Common myeloid progenitor, CD34-positive (primary cell): ENCODE data around the gene RAB1A.
"Not testable (repeated sequence)": the region's sequence is repeated elsewhere in the genome, so short reads cannot be mapped to it uniquely, and the experiment has no call there.

Experiments used
- CTCF ChIA-PET: fragments of 350-600 bp; sonication (Branson Sonifier 250); formaldehyde crosslinking; loops from one replicate; lab custom pipeline; 2021; ENCODE audit warnings: antibody characterized with exemption; lab: Charles Lee
- POLR2A ChIA-PET: fragments of 350-600 bp; sonication (Branson Sonifier 250); formaldehyde crosslinking; loops from one replicate; lab custom pipeline; 2021; ENCODE audit warnings: antibody characterized with exemption; lab: Charles Lee
- DNase-seq, 3 donors: peaks; one replicate each; pipeline versions ENCODE4 v3.0.0 to v3.0.0-alpha.2; 2013
- H3K27ac ChIP-seq, 2 experiments: 1 replicate in 1 of 2; 2 replicates in 1 of 2; pipeline ENCODE4 v1.7.0; 2013; ENCODE audit warnings: inconsistent platforms in 2 of 2, low read length in 2 of 2, mild to moderate bottlenecking in 2 of 2, low read depth in 1 of 2, moderate library complexity in 1 of 2; ENCODE audit not compliant: severe bottlenecking in 2 of 2, insufficient read depth in 1 of 2, poor library complexity in 1 of 2
- H3K27me3 ChIP-seq, 5 experiments: replicated peaks in 2 of 5; 1 replicate in 3 of 5; 2 replicates in 2 of 5; pipeline versions ENCODE4 v1.6.1 to v1.7.0; 2013; ENCODE audit warnings: low read length in 4 of 5, mild to moderate bottlenecking in 2 of 5, moderate library complexity in 2 of 5, inconsistent platforms in 1 of 5; ENCODE audit not compliant: insufficient read depth in 5 of 5, control insufficient read depth in 4 of 5
- H3K36me3 ChIP-seq, 4 experiments: 1 replicate in 2 of 4; 2 replicates in 2 of 4; pipeline versions ENCODE4 v1.6.1 to v1.7.0; 2013; ENCODE audit warnings: low read length in 3 of 4, control low read depth in 1 of 4, mild to moderate bottlenecking in 1 of 4; ENCODE audit not compliant: control insufficient read depth in 4 of 4, insufficient read depth in 4 of 4
- H3K4me1 ChIP-seq, 4 experiments: 1 replicate in 3 of 4; 2 replicates in 1 of 4; pipeline versions ENCODE4 v1.6.1 to v1.7.1; 2013; ENCODE audit warnings: low read length in 3 of 4, mild to moderate bottlenecking in 3 of 4, control low read depth in 1 of 4, inconsistent platforms in 1 of 4, moderate library complexity in 1 of 4; ENCODE audit not compliant: control insufficient read depth in 4 of 4, insufficient read depth in 4 of 4; ENCODE audit errors: control extremely low read depth in 1 of 4
- H3K4me3 ChIP-seq, 7 experiments: 1 replicate in 4 of 7; 2 replicates in 3 of 7; pipeline versions ENCODE4 v1.5.1 to v1.7.0; 2013; ENCODE audit warnings: mild to moderate bottlenecking in 7 of 7, low read length in 6 of 7, moderate library complexity in 6 of 7, inconsistent platforms in 2 of 7, low read depth in 2 of 7, control low read depth in 1 of 7; ENCODE audit not compliant: insufficient read depth in 4 of 7, control insufficient read depth in 1 of 7; ENCODE audit errors: extremely low read depth in 1 of 7
- H3K9me3 ChIP-seq, 5 experiments: 1 replicate in 4 of 5; 2 replicates in 1 of 5; pipeline versions ENCODE4 v1.6.1 to v1.7.1; 2013; ENCODE audit warnings: low read length in 4 of 5, mild to moderate bottlenecking in 2 of 5, inconsistent platforms in 1 of 5, low read depth in 1 of 5, moderate library complexity in 1 of 5; ENCODE audit not compliant: control insufficient read depth in 4 of 5, insufficient read depth in 2 of 5; ENCODE audit errors: control extremely low read depth in 1 of 5
- WGBS: methylation state at CpG from one replicate; pipeline ENCODE4 v1.1.5; 2013; ENCODE audit not compliant: insufficient coverage; 5-methylcytosine and 5-hydroxymethylcytosine counted together

Gene RAB1A

DNA sequence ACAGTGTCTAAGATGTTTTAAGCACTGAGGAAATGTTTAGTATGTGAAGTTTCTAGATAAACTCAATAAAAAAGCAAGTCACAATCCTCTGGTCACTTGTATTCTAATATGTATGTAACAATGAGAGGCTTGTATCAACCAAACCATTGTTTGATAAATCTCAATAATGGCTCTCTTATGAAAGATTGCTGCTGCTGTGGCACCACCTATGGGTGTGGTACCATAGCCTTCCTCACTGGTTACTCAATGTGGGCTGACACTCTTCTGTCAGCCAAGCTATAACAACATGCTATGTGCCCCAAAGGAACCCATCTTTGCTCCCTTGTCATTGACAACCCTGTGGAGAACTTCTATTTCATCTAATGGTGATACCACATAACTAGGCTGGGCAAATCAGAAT is 12.6 kb upstream of the RAB1A start:
- Histone ChIP-seq H3K27me3 (no peaks in the 10 kb centered on the region), H3K27ac (no peak overlapping the region), H3K9me3 (no peaks in the 10 kb centered on the region), H3K4me1 (no peaks in the 10 kb centered on the region), H3K36me3 (no peaks in the 10 kb centered on the region), H3K4me3 (no peak overlapping the region)
- CTCF ChIA-PET: interaction anchor here (0.7 to 3.5 kb wide), 8 partner anchors 9 to 77 kb away, joined by 3 to 17 read pairs (median 4); no protein-coding TSS in a partner anchor
- POLR2A ChIA-PET: no interaction called here
- DNase-seq: peak; percentile 29 to 60 (median 56)

DNA sequence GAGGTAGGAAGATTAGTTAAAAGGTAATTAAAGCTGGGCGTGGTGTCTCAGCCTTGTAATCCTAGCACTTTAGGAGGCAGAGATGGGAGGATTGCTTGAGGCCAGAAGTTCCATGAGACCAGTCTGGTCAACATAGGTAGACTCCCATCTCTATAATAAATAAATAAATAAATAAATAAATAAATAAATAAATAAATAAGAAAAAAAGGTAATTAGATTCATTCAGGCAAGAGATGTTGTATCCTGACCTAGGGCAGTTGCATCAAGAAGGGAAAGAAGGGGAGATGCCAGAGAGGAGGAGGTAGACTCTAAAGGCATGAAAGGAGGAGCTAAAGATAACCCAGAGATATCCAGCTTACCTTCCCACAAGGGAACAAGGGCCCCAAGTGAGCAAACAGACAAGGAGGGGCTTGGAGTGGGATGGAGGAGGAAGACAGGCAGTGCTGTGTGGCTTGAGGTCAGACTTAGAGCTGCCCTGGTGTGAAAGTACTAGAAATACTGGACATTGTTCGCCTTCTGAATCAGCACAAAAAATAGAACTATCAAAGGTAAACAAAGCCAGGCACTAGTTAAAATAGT is 7.4 kb upstream of the RAB1A start:
- no peak overlapping the region for H3K4me3 ChIP-seq
- no peaks in the 10 kb centered on the region for H3K36me3 ChIP-seq
- DNase-seq: no peak
- POLR2A ChIA-PET: interaction anchor here (1.0 kb wide), 1 partner anchor 27 kb away, joined by 3 read pairs; no protein-coding TSS in a partner anchor
- CTCF ChIA-PET: interaction anchor here (0.6 to 2.8 kb wide), 7 partner anchors 10 to 72 kb away, joined by 3 to 6 read pairs (median 4); no protein-coding TSS in a partner anchor
- H3K27me3 ChIP-seq: no peaks in the 10 kb centered on the region
- H3K9me3 ChIP-seq: no peaks in the 10 kb centered on the region
- no peak overlapping the region for H3K27ac ChIP-seq
- no peaks in the 10 kb centered on the region for H3K4me1 ChIP-seq
- no CpG with 5 or more reads among the region's 2 CpGs for WGBS

DNA sequence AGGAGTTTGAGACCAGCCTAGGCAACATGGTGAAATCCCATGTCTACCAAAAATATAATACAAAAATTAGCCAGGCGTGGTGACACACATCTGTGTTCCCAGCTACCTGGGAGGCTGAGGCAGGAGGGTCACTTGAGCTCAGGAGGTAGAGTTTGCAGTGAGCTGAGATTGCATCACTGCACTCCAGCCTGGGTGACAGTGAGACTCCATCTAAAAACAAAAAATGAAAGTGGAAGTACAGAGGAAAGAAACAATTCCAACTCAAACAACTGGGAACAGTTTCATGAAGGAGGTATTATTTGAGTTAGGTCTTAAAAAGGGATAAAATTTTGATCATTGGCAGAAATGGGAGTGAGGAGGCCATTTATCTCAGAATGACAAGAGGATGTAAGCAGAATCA is 6.3 kb upstream of the RAB1A start:
- no peaks in the 10 kb centered on the region for H3K36me3 ChIP-seq
- H3K4me3 ChIP-seq: no peak overlapping the region
- no peaks in the 10 kb centered on the region for H3K9me3 ChIP-seq
- peaks cover 0 to under 1% (median 0%) of the 10 kb centered on the region in 4 experiments for H3K4me1 ChIP-seq
- WGBS: no CpG with 5 or more reads among the region's 1 CpG
- CTCF ChIA-PET: interaction anchor here (0.8 to 1.5 kb wide), 5 partner anchors 11 to 71 kb away, joined by 3 to 6 read pairs (median 4); no protein-coding TSS in a partner anchor
- DNase-seq: no peak
- no peak overlapping the region for H3K27ac ChIP-seq
- POLR2A ChIA-PET: interaction anchor here (0.6 to 1.0 kb wide), 2 partner anchors 28 to 102 kb away, joined by 3 to 5 read pairs; no protein-coding TSS in a partner anchor
- no peaks in the 10 kb centered on the region for H3K27me3 ChIP-seq

DNA sequence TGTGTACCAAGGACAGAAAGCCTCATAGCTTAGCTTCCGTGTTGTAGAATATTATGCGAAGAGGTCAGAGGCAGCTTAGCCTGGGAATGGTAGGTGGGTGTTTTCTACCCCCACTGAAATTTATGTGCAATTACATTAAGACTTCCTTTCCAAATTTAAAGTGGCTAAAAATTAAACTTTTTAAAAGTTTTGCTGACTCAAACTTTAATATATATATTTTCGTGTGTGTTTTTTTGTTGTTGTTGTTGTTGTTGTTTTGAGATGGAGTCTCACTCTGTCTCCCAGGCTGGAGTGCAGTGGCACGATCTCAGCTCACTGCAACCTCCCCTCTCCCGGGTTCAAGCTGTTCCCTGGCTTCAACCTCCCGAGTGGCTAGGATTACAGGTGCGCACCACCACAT is 4.3 kb upstream of the RAB1A start:
- no peaks in the 10 kb centered on the region for H3K9me3 ChIP-seq
- 90% methylated on average over 2 of the region's 7 CpGs for WGBS
- POLR2A ChIA-PET: interaction anchor here (0.6 kb wide), 1 partner anchor 26 kb away, joined by 3 read pairs; no protein-coding TSS in a partner anchor

DNA sequence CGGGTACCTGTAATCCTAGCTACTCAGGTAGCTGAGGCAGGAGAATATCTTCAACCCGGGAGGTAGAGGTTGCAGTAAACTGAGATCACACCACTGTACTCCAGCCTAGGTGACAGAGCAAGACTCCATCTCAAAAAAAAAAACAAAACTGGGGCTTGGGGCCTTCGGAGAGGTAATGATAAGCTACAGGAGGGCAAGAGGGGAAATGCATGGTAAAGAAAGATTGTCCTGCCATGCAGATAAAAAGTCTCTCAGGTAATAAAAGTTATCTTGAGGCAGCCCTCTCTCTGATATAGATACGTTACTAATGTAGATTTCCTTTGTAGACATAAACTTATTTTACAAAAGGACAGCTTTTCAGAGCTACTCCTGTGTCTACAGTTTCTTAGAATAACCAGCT is 3.7 kb upstream of the RAB1A start:
- ChIA-PET POLR2A (interaction anchor here (0.6 kb wide), 1 partner anchor 27 kb away, joined by 3 read pairs; no protein-coding TSS in a partner anchor), CTCF (interaction anchor here (0.6 to 3.7 kb wide), 12 partner anchors 9 to 92 kb away, joined by 3 to 14 read pairs (median 4); no protein-coding TSS in a partner anchor)
- H3K27me3 ChIP-seq: no peaks in the 10 kb centered on the region
- peaks cover 5 to 11% (median 6%) of the 10 kb centered on the region in 4 experiments for H3K4me1 ChIP-seq
- H3K36me3 ChIP-seq: no peaks in the 10 kb centered on the region
- no peaks in the 10 kb centered on the region for H3K9me3 ChIP-seq
- no peak overlapping the region for H3K27ac ChIP-seq
- no peak overlapping the region for H3K4me3 ChIP-seq
- WGBS: 81% methylated on average over 3 of the region's 4 CpGs
- DNase-seq: no peak

More for the DNA sequence above, 4.3 kb upstream of the RAB1A start:
- no peak for DNase-seq
- Histone ChIP-seq H3K27ac (no peak overlapping the region), H3K27me3 (no peaks in the 10 kb centered on the region), H3K4me3 (no peak overlapping the region), H3K4me1 (peaks cover 0 to 8% (median 2%) of the 10 kb centered on the region in 4 experiments), H3K36me3 (no peaks in the 10 kb centered on the region)
- CTCF ChIA-PET: interaction anchor here (0.7 to 3.7 kb wide), 10 partner anchors 9 to 91 kb away, joined by 3 to 14 read pairs (median 5); no protein-coding TSS in a partner anchor

DNA sequence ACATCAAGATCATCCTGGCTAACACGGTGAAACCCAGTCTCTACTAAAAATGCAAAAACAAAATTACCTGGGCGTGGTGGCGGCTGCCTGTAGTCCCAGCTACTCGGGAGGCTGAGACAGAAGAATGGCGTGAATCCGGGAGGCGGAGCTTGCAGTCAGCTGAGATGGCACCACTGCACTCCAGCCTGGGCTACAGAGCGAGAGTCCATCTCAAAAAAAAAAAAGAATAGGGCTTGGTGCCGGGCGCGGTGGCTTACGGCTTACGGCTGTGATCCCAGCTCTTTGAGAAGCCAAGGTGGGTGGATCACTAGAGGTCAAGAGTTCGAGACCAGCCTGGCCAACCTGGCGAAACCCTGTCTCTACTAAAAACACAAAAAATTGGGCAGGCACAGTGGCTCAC is 3.0 kb upstream of the RAB1A start:
- ChIA-PET POLR2A (interaction anchor here (0.6 kb wide), 1 partner anchor 71 kb away, joined by 4 read pairs; no protein-coding TSS in a partner anchor), CTCF (interaction anchor here (0.6 to 3.7 kb wide), 12 partner anchors 10 to 366 kb away, joined by 3 to 16 read pairs (median 5); no protein-coding TSS in a partner anchor)
- H3K36me3 ChIP-seq, H3K4me3 ChIP-seq, H3K27ac ChIP-seq, H3K9me3 ChIP-seq, H3K27me3 ChIP-seq, DNase-seq: not testable (repeated sequence)
- peaks cover 7 to 18% (median 12%) of the 10 kb centered on the region in 4 experiments for H3K4me1 ChIP-seq
- 93% methylated on average over 14 of the region's 15 CpGs for WGBS
